HG02870 (cell line): Measurements from ENCODE around the gene ADCK2.
"Not testable (repeated sequence)": the region's sequence is repeated elsewhere in the genome, so short reads cannot be mapped to it uniquely, and the experiment has no call there.

Source experiments
- ATAC-seq: cut with Tn5 transposase; IDR thresholded peaks from one replicate; pipeline ENCODE4 v1.9.1; 2021; ENCODE audit warnings: mild to moderate bottlenecking, moderate library complexity; ENCODE audit not compliant: unreplicated experiment

The ADCK2 gene

GRCh38 chr7:140673063-140673773 is 473 bp downstream of the ADCK2 start:
- peak; percentile 34 for ATAC-seq

GRCh38 chr7:140673774-140674155 is 1.0 kb downstream of the ADCK2 start:
- ATAC-seq = no peak

DNA sequence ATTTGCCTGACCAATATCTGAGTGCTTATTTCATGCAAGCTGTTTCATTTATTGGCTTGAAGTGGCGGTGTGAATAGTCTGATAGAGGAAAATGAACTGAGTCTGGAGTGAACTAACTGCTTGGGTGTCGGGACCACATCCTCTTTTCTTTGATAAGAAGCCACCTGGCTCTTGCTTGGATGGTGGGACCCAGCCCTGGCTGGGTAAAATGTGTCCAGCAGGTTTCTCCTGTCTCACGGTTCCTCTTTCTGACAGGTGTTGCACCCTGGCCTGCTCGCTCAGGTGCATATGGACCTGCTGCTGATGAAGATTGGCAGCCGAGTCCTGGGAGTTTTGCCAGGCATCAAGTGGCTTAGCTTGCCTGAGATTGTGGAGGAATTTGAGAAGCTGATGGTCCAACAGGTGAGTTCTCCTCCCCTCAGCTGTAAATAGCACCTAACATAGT is 1.6 kb downstream of the ADCK2 start:
- ATAC-seq = peak; percentile 28

DNA sequence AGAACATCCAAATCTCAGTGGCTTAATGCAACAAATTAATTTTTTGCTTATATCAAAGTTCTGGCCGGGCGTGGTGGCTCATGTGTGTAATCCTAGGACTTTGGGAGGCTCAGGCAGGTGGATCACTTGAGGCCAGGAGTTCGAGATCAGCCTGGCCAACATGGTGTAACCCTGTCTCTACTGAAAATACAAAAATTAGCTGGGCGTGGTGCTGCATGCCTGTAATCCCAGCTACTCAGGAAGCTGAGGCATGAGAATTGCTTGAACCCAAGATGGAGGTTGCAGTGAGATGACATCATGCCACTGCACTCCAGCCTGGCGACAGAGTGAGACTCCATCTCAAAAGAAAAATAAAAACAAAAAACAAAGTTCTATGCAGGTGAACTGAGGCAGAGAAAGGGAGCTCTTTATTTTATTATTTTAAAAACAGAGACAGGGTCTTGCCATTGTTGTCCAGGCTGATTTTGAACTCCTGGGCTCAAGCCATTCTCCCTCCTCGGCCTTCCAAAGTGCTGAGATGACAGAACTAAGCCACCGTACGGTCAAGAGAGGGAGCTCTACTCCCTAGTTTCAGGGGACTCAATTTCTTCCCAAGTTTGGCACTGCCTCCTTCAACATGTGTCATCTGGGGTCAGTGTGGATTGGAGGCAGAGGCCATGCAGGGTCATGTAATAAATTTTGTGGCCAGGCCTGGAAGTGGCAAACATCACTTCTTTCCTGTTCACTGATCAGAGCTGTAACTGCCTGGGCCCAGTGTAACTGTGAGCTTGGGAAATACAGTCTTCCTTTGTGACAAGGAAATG is 2.4 kb downstream of the ADCK2 start:
- no peak for ATAC-seq

- no peak for ATAC-seq
Measured at GRCh38 chr7:140675726-140676125, 3.0 kb downstream of the ADCK2 start.

GRCh38 chr7:140676306-140676705 is 3.6 kb downstream of the ADCK2 start:
- ATAC-seq = peak; percentile 58

DNA sequence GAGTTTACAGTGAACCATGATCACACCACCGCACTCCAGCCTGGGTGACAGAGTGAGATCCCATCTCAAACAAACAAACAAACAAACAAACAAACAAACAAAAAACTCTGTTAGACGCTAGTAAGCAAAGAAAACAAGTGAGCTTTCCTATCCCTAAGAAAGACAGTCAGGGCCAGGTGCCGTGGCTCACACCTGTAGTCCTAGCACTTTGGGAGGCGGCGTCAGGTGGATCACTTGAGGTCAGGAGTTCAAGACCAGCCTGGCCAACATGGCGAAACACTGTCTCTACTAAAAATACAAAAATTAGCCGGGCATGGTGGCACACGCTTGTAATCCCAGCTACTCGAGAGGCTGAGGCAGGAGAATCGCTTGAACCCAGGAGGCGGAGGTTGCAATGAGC is 4.2 kb downstream of the ADCK2 start:
- not testable (repeated sequence) for ATAC-seq

DNA sequence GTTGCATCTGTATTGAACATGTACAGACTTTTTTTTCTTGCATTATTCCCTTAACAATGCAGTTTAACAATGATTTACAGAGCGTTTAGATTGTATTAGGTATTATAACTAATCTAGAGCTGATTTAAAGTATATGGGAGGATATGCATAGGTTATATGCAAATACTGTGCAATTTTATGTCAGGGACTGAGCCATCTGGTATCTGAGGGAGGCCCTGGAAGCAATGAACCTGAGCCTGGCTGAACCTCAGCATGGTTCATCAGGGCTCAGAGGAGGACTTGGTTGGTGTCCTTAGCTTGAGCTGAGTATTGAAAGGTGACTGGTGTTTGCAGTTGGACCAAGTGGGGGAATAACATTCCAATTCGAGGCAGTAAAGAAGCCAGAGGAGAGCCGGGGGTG is 4.8 kb downstream of the ADCK2 start:
- no peak for ATAC-seq

DNA sequence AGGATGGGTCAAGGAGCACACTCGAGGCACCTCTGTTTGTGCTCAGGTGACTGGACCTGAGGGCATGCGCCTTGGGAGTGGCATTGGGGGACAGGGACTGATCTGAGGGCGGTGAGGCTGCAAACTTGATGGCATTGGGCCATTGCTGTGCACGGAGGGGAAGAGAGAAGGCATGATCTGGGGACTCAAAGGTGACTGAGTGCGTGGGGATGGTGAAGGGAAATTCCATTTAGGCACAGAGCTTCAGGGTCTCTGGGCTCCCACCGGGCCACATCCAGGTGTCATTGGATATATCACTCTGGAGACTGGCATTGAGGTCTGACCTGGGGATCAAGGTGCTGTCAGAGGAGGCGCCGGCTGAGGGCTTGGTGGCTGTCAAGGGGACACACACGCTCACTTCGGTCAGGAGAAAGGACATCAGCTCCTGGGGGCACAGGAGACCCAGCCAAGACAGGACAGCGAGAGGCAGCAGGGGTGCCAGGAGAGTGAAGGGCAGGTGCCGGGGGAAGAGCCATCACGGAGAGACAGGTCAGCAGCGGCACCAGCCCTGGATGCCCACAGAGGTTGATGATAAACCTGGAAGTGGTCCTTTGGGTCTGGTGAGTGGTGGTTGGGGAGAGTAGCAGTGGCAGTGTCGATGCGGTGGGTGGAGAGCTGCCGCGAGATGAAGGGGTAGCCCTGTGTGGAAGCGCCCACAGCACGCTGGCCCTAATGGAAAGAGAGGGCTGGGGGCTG is 5.5 kb downstream of the ADCK2 start:
- ATAC-seq = no peak

GRCh38 chr7:140678816-140679130 is 6.0 kb downstream of the ADCK2 start:
- no peak for ATAC-seq

- ATAC-seq = no peak
Measured at GRCh38 chr7:140679186-140679585, 6.4 kb downstream of the ADCK2 start.

GRCh38 chr7:140680886-140681285 is 8.1 kb downstream of the ADCK2 start:
- no peak for ATAC-seq

DNA sequence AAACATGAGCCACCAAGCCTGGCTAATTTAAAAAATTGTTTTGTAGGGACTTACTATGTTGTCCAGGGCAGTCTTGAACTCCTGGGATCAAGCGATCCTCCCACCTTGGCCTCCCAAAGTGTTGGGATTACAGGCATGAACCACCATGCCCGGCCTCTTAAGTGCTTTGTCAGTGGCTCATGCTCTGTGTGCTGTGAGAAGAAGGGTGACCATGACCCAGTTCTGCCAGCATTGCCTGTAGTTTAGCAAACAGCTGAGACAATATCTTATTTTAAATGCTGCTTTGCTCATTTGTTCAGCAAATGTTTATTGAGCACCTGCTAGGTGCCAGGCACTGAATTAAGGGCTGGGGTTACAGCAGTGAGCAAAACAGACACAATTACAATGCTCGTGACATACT is 9.0 kb downstream of the ADCK2 start:
- no peak for ATAC-seq

GRCh38 chr7:140683657-140684056 is 10.9 kb downstream of the ADCK2 start:
- ATAC-seq = no peak

DNA sequence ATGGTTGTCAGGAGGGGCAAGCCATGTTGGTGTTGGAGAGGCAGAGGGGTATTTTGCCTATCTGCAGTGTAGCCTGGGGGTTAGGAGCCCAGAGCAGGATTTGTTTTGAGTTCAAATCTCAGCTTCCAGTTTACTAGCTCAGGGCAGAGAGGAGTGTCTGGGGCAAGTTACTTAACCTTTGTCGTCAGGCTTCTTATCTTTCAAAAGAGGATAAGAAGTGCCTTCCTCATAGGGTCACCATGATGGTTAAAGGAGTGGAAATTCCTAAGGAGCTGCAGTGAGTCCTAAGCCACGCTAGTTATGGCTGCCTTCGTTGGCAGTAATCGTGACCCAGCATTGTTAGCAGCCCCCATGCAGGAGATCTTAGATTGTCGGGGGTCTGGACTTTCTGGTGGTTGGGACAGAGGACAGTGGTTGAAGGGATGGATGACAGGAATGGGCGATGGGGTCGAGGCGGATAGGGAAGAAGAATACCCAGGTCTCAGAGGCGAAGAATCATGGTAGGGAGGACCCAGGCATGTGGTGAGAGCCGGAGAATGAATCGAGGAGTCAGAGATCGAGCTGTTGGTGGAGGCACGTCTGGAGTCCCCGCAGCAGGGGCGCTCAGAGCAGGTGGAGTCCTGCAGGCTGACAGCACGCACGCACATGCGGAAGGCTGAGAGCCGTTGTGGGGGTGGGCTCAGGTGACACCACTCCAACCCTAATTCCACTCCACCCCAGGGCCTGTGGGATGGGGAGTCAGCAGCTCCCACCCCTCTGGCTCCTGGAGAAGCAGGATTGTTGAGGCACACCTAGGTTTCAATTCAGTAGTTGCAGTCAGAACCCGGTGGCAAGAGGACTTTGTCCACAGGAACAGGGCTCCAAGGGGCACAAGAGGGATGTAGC is 11.6 kb downstream of the ADCK2 start:
- ATAC-seq = no peak

GRCh38 chr7:140685407-140686087 is 12.8 kb downstream of the ADCK2 start:
- ATAC-seq = no peak

DNA sequence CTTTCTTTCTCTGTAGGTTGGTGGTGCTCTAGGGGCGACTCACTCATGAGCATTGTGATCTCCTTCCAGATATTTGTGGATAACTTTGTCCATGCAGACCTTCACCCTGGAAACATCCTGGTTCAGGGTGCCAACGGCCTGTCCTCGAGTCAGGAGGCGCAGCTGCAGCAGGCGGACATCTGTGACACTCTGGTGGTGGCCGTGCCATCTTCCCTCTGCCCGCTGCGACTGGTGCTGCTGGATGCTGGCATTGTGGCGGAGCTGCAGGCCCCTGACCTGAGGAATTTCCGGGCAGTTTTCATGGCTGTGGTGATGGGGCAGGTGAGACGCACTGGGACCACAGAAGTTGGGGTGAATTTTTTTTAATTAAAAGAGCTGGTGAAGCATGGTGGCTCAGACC is 14.2 kb downstream of the ADCK2 start:
- no peak for ATAC-seq

GRCh38 chr7:140688341-140688740 is 15.6 kb downstream of the ADCK2 start:
- ATAC-seq = no peak

DNA sequence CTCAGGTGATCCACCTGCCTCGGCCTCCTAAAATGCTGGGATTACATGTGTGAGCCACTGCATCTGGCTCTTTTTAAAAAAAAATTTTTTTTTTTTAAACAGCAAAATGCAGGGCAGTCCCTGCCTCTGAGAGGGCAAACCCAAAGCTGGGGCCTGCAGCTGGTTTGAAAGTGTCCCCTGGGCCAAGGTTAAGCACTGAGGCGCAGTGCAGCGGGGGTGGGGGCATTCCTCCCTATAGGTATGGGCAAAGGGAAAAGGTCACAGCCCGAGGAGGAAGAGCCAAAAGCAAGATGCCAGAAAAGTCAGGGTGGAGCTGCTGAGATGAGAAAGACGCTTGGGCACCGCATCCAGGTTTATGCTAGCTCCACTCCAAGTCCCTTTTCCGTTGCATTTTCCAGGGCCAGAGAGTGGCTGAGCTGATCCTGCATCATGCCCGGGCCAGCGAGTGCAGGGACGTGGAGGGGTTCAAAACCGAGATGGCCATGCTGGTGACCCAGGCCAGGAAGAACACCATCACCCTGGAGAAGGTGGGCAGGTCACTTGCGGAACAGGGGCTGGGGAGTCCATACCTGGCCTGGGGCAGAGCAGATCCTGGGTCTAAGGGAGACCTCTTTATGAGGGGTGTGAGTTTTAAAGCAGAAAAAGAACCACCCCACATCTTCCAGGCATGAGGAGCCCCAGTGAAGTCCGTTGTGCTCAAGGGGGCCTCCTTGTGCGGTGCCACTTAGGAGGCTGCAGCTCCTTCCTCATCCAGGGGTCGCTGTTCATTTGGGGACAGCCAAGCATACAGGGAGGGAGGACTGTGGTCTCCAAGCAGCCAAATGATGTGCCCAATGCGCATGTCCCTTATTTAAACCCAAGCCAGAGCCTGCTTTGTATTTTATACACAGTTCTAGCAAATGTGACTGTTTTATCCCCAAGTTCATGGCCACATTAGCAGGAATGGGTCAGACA is 16.7 kb downstream of the ADCK2 start:
- no peak for ATAC-seq
